Activated CD4-positive, alpha-beta memory T cell treated with anti-CD3 and anti-CD28 coated beads, Interleukin-2, amount 10 ng/mL, durations not matched to agents 7 days and 5 days (primary cell): ENCODE results near the gene KCNS1. TPM values are rescaled to one million over a fixed set of nuclear protein-coding genes. Genes with fewer than 3 reads are reported as not detected.

Experiments
- CTCF ChIA-PET: fragments of 350-600 bp; sonication (Branson Sonifier 250); formaldehyde crosslinking; loops from one replicate; lab custom pipeline; 2021; ENCODE audit warnings: antibody characterized with exemption, inconsistent platforms; lab: Charles Lee
- POLR2A ChIA-PET: fragments of 350-600 bp; sonication (Branson Sonifier 250); formaldehyde crosslinking; loops from one replicate; lab custom pipeline; 2021; ENCODE audit warnings: antibody characterized with exemption; lab: Charles Lee
- DNase-seq: peaks from one replicate; pipeline ENCODE4 v3.0.0-alpha.2; 2020
- H3K27ac Mint-ChIP-seq: one replicate; pipeline ENCODE4 v1.8.0; 2021; ENCODE audit warnings: mild to moderate bottlenecking, mixed read lengths
- H3K27me3 Mint-ChIP-seq: one replicate; pipeline ENCODE4 v1.8.0; 2021; ENCODE audit warnings: mixed read lengths
- H3K36me3 Mint-ChIP-seq: one replicate; pipeline ENCODE4 v1.8.0; 2021; ENCODE audit warnings: low read depth, mixed read lengths
- H3K4me1 Mint-ChIP-seq: one replicate; pipeline ENCODE4 v1.8.0; 2021; ENCODE audit warnings: mixed read lengths
- H3K4me3 Mint-ChIP-seq: one replicate; pipeline ENCODE4 v1.8.0; 2021; ENCODE audit warnings: mild to moderate bottlenecking, mixed read lengths
- H3K9me3 Mint-ChIP-seq: one replicate; pipeline ENCODE4 v1.8.0; 2021; ENCODE audit warnings: mixed read lengths
- total RNA-seq, 2 experiments: library from RNA; stranded (reverse); gene quantifications; one replicate each; pipeline ENCODE4 v1.2.3, GENCODE V29; 2021

KCNS1 gene
- total RNA-seq, 2 experiments from 2014 or later: 0.13 TPM

GRCh38 chr20:45101333-45101850 is 465 bp upstream of the KCNS1 start:
- POLR2A ChIA-PET: no interaction called here
- H3K27ac Mint-ChIP-seq: no peak overlapping the region

GRCh38 chr20:45098103-45098773 is 2.7 kb downstream of the KCNS1 start:
- POLR2A ChIA-PET: interaction anchor here (1.1 kb wide), 1 partner anchor 41 kb away, joined by 4 read pairs; no protein-coding TSS in a partner anchor
- Mint-ChIP-seq H3K27ac (no peak overlapping the region), H3K4me1 (peaks cover 12% of the 10 kb centered on the region), H3K9me3 (no peaks in the 10 kb centered on the region), H3K36me3 (peaks cover 2% of the 10 kb centered on the region), H3K4me3 (no peak overlapping the region), H3K27me3 (peaks cover 49% of the 10 kb centered on the region)
- DNase-seq: peak; percentile 31
- CTCF ChIA-PET: interaction anchor here (0.7 to 7.6 kb wide), 5 partner anchors 7 to 194 kb away, joined by 3 to 75 read pairs (median 31); no protein-coding TSS in a partner anchor

More at GRCh38 chr20:45101333-45101850, 465 bp upstream of the KCNS1 start:
- Mint-ChIP-seq H3K36me3 (peaks cover 2% of the 10 kb centered on the region), H3K27me3 (peaks cover 54% of the 10 kb centered on the region), H3K4me3 (no peak overlapping the region), H3K9me3 (no peaks in the 10 kb centered on the region), H3K4me1 (peaks cover 12% of the 10 kb centered on the region)
- no peak for DNase-seq
- CTCF ChIA-PET: interaction anchor here (0.8 to 1.4 kb wide), 2 partner anchors 11 to 335 kb away, joined by 3 read pairs; no protein-coding TSS in a partner anchor

GRCh38 chr20:45097485-45098102 is 3.3 kb downstream of the KCNS1 start:
- Mint-ChIP-seq H3K36me3 (peaks cover 2% of the 10 kb centered on the region), H3K4me3 (peak overlapping the region; percentile 30), H3K27ac (no peak overlapping the region), H3K4me1 (peaks cover 12% of the 10 kb centered on the region), H3K27me3 (peaks cover 46% of the 10 kb centered on the region), H3K9me3 (no peaks in the 10 kb centered on the region)
- ChIA-PET POLR2A (interaction anchor here (0.5 to 1.3 kb wide), 3 partner anchors 16 to 54 kb away, joined by 3 to 4 read pairs (median 3); no protein-coding TSS in a partner anchor), CTCF (interaction anchor here (0.7 to 7.6 kb wide), 11 partner anchors 8 to 194 kb away, joined by 3 to 75 read pairs (median 6); partner anchors contain the start of gene PABPC1L)
- peak; percentile 60 for DNase-seq

GRCh38 chr20:45096781-45097180 is 4.1 kb downstream of the KCNS1 start:
- no peak overlapping the region for H3K4me3 Mint-ChIP-seq
- H3K27me3 Mint-ChIP-seq: peaks cover 41% of the 10 kb centered on the region
- H3K9me3 Mint-ChIP-seq: no peaks in the 10 kb centered on the region
- ChIA-PET POLR2A (interaction anchor here (0.5 to 1.3 kb wide), 2 partner anchors 16 to 53 kb away, joined by 3 read pairs; no protein-coding TSS in a partner anchor), CTCF (interaction anchor here (1.0 to 7.6 kb wide), 21 partner anchors 9 to 216 kb away, joined by 3 to 75 read pairs (median 6); partner anchors contain the start of gene PABPC1L)
- H3K27ac Mint-ChIP-seq: no peak overlapping the region
- peaks cover 2% of the 10 kb centered on the region for H3K36me3 Mint-ChIP-seq
- DNase-seq: no peak
- peaks cover 12% of the 10 kb centered on the region for H3K4me1 Mint-ChIP-seq

- Mint-ChIP-seq H3K27ac (no peak overlapping the region), H3K27me3 (peaks cover 35% of the 10 kb centered on the region), H3K4me3 (no peak overlapping the region), H3K4me1 (peaks cover 9% of the 10 kb centered on the region), H3K9me3 (no peaks in the 10 kb centered on the region), H3K36me3 (peaks cover 10% of the 10 kb centered on the region)
- ChIA-PET CTCF (interaction anchor here (0.6 to 7.6 kb wide), 33 partner anchors 9 to 411 kb away, joined by 3 to 75 read pairs (median 5); partner anchors contain the start of genes PABPC1L and WFDC5), POLR2A (interaction anchor here (0.9 to 1.4 kb wide), 4 partner anchors 17 to 195 kb away, joined by 3 to 7 read pairs (median 4); no protein-coding TSS in a partner anchor)
- DNase-seq: peak; percentile 62
These were observed 5.1 kb downstream of the KCNS1 start for GRCh38 chr20:45095805-45096238.

- no peak overlapping the region for H3K27ac Mint-ChIP-seq
- H3K4me3 Mint-ChIP-seq: no peak overlapping the region
- H3K27me3 Mint-ChIP-seq: peaks cover 29% of the 10 kb centered on the region
- ChIA-PET POLR2A (interaction anchor here (1.2 to 1.4 kb wide), 2 partner anchors 51 to 195 kb away, joined by 4 to 7 read pairs; no protein-coding TSS in a partner anchor), CTCF (interaction anchor here (0.6 to 7.6 kb wide), 24 partner anchors 8 to 355 kb away, joined by 3 to 75 read pairs (median 5); partner anchors contain the start of genes PABPC1L and WFDC5)
- no peak for DNase-seq
- no peaks in the 10 kb centered on the region for H3K9me3 Mint-ChIP-seq
- peaks cover 9% of the 10 kb centered on the region for H3K4me1 Mint-ChIP-seq
- H3K36me3 Mint-ChIP-seq: peaks cover 16% of the 10 kb centered on the region
These were observed 5.9 kb downstream of the KCNS1 start for GRCh38 chr20:45094864-45095574.

GRCh38 chr20:45094201-45094600 is 6.7 kb downstream of the KCNS1 start:
- Mint-ChIP-seq H3K27ac (no peak overlapping the region), H3K36me3 (peaks cover 20% of the 10 kb centered on the region), H3K27me3 (peaks cover 21% of the 10 kb centered on the region), H3K4me3 (no peak overlapping the region), H3K9me3 (no peaks in the 10 kb centered on the region), H3K4me1 (peaks cover 9% of the 10 kb centered on the region)
- POLR2A ChIA-PET: interaction anchor here (1.2 kb wide), 1 partner anchor 52 kb away, joined by 3 read pairs; no protein-coding TSS in a partner anchor
- no peak for DNase-seq
- CTCF ChIA-PET: interaction anchor here (1.0 to 7.6 kb wide), 7 partner anchors 11 to 198 kb away, joined by 3 to 75 read pairs (median 28); no protein-coding TSS in a partner anchor

GRCh38 chr20:45092898-45093297 is 8.0 kb downstream of the KCNS1 start:
- H3K9me3 Mint-ChIP-seq: no peaks in the 10 kb centered on the region
- peaks cover 5% of the 10 kb centered on the region for H3K4me1 Mint-ChIP-seq
- H3K27ac Mint-ChIP-seq: no peak overlapping the region
- DNase-seq: no peak
- no peak overlapping the region for H3K4me3 Mint-ChIP-seq
- CTCF ChIA-PET: interaction anchor here (0.5 to 7.6 kb wide), 5 partner anchors 10 to 345 kb away, joined by 3 to 75 read pairs (median 3); no protein-coding TSS in a partner anchor
- H3K36me3 Mint-ChIP-seq: peaks cover 29% of the 10 kb centered on the region
- H3K27me3 Mint-ChIP-seq: peaks cover 14% of the 10 kb centered on the region
- POLR2A ChIA-PET: interaction anchor here (0.7 kb wide), 1 partner anchor 212 kb away, joined by 3 read pairs; no protein-coding TSS in a partner anchor

- POLR2A ChIA-PET: no interaction called here
- Mint-ChIP-seq H3K9me3 (no peaks in the 10 kb centered on the region), H3K4me1 (no peaks in the 10 kb centered on the region), H3K27me3 (no peaks in the 10 kb centered on the region), H3K36me3 (peaks cover 40% of the 10 kb centered on the region), H3K4me3 (no peak overlapping the region), H3K27ac (no peak overlapping the region)
- CTCF ChIA-PET: no interaction called here
- DNase-seq: no peak
These were observed 9.6 kb downstream of the KCNS1 start for GRCh38 chr20:45091366-45091765.

- no peaks in the 10 kb centered on the region for H3K4me1 Mint-ChIP-seq
- POLR2A ChIA-PET: no interaction called here
- no peak overlapping the region for H3K27ac Mint-ChIP-seq
- no peak for DNase-seq
- no peak overlapping the region for H3K4me3 Mint-ChIP-seq
- H3K27me3 Mint-ChIP-seq: no peaks in the 10 kb centered on the region
- CTCF ChIA-PET: no interaction called here
- H3K9me3 Mint-ChIP-seq: no peaks in the 10 kb centered on the region
- peaks cover 49% of the 10 kb centered on the region for H3K36me3 Mint-ChIP-seq
These were observed 10.4 kb downstream of the KCNS1 start for GRCh38 chr20:45090481-45090880.

- H3K9me3 Mint-ChIP-seq: no peaks in the 10 kb centered on the region
- H3K4me3 Mint-ChIP-seq: no peak overlapping the region
- no peak overlapping the region for H3K27ac Mint-ChIP-seq
- ChIA-PET POLR2A (no interaction called here), CTCF (no interaction called here)
- peaks cover 66% of the 10 kb centered on the region for H3K36me3 Mint-ChIP-seq
- DNase-seq: no peak
- no peaks in the 10 kb centered on the region for H3K4me1 Mint-ChIP-seq
- no peaks in the 10 kb centered on the region for H3K27me3 Mint-ChIP-seq
These were observed 12.7 kb downstream of the KCNS1 start for GRCh38 chr20:45088247-45088646.

GRCh38 chr20:45087814-45088213 is 13.1 kb downstream of the KCNS1 start:
- no peak for DNase-seq
- Mint-ChIP-seq H3K4me1 (no peaks in the 10 kb centered on the region), H3K4me3 (no peak overlapping the region), H3K36me3 (peaks cover 70% of the 10 kb centered on the region), H3K27me3 (no peaks in the 10 kb centered on the region), H3K9me3 (no peaks in the 10 kb centered on the region), H3K27ac (no peak overlapping the region)
- POLR2A ChIA-PET: no interaction called here
- CTCF ChIA-PET: no interaction called here
